Keratinocyte (primary cell): ENCODE measurements around the gene NRXN2. TPM values are rescaled to one million over a fixed set of nuclear protein-coding genes. Genes with fewer than 3 reads are reported as not detected.

Source experiments
- DNase-seq: peaks from one replicate; pipeline ENCODE4 v3.0.0-alpha.2; 2011; ENCODE audit warnings: low read depth, missing footprints, low spot score
- FAIRE-seq: peaks from 2 replicates; lab custom pipeline; 2011; peaks lifted over from hg19 to GRCh38; lab: Jason Lieb, UNC
- H2AFZ ChIP-seq: 2 replicates; pipeline ENCODE4 v1.6.0; 2012; ENCODE audit warnings: low read length, control low read depth, inconsistent platforms; ENCODE audit not compliant: control insufficient read depth
- H3K27ac ChIP-seq: 2 replicates; pipeline ENCODE4 v1.5.1; 2011; ENCODE audit warnings: low read length; ENCODE audit not compliant: control insufficient read depth, insufficient read depth
- H3K27me3 ChIP-seq: 3 replicates; pipeline ENCODE4 v1.6.0; 2011; ENCODE audit warnings: low read length; ENCODE audit not compliant: control insufficient read depth, insufficient read depth; ENCODE audit errors: extremely low read depth
- H3K36me3 ChIP-seq, 2 experiments: 2 replicates in 1 of 2; 3 replicates in 1 of 2; pipeline ENCODE4 v1.5.1; 2011; ENCODE audit warnings: low read length in 2 of 2, mild to moderate bottlenecking in 1 of 2; ENCODE audit not compliant: control insufficient read depth in 2 of 2, insufficient read depth in 2 of 2; ENCODE audit errors: extremely low read depth in 1 of 2
- H3K4me1 ChIP-seq: 3 replicates; pipeline ENCODE4 v1.5.1; 2011; ENCODE audit warnings: low read length; ENCODE audit not compliant: control insufficient read depth, insufficient read depth; ENCODE audit errors: extremely low read depth
- H3K4me2 ChIP-seq: 3 replicates; pipeline ENCODE4 v1.6.0; 2011; ENCODE audit warnings: low read depth, low read length; ENCODE audit not compliant: control insufficient read depth, insufficient read depth; ENCODE audit errors: extremely low read depth
- H3K4me3 ChIP-seq, 3 experiments: fragments of 200-600 bp in 1 of 3; sonication (generic) in 1 of 3; 2 replicates in 2 of 3; 3 replicates in 1 of 3; pipeline ENCODE4 v1.5.1; 2011 to 2016; ENCODE audit warnings: low read length in 3 of 3, mild to moderate bottlenecking in 3 of 3, control low read depth in 2 of 3, inconsistent platforms in 1 of 3, low read depth in 1 of 3, mixed read lengths in 1 of 3, mixed run types in 1 of 3, moderate library complexity in 1 of 3; ENCODE audit not compliant: control insufficient read depth in 2 of 3, insufficient read depth in 2 of 3; ENCODE audit errors: extremely low read depth in 1 of 3
- H3K79me2 ChIP-seq: 2 replicates; pipeline ENCODE4 v1.6.0; 2012; ENCODE audit warnings: low read length; ENCODE audit not compliant: control insufficient read depth, insufficient read depth
- H3K9ac ChIP-seq: 3 replicates; pipeline ENCODE4 v1.6.0; 2011; ENCODE audit warnings: low read length; ENCODE audit not compliant: control insufficient read depth, insufficient read depth; ENCODE audit errors: extremely low read depth
- H3K9me1 ChIP-seq: 3 replicates; pipeline ENCODE4 v1.6.0; 2011; ENCODE audit warnings: low read length; ENCODE audit not compliant: control insufficient read depth, insufficient read depth; ENCODE audit errors: extremely low read depth
- H3K9me3 ChIP-seq: 2 replicates; pipeline ENCODE4 v1.5.1; 2012; ENCODE audit warnings: low read depth, low read length; ENCODE audit not compliant: control insufficient read depth
- H4K20me1 ChIP-seq: 3 replicates; pipeline ENCODE4 v1.6.0; 2011; ENCODE audit warnings: low read length; ENCODE audit not compliant: control insufficient read depth, insufficient read depth; ENCODE audit errors: extremely low read depth
- CTCF ChIP-seq, 3 experiments: IDR thresholded peaks in 1 of 3; conservative IDR thresholded peaks in 1 of 3; optimal IDR thresholded peaks in 1 of 3; 2 replicates in 2 of 3; 3 replicates in 1 of 3; pipeline versions ENCODE3 to v1.5.1; 2011; ENCODE audit warnings: low read length in 3 of 3, mild to moderate bottlenecking in 3 of 3, moderate library complexity in 2 of 3, control low read depth in 1 of 3, inconsistent platforms in 1 of 3; ENCODE audit not compliant: insufficient read depth in 2 of 3; ENCODE audit errors: extremely low read depth in 1 of 3
- EZH2 ChIP-seq: IDR thresholded peaks from one replicate; pipeline ENCODE4 v1.6.1; 2012; ENCODE audit warnings: inconsistent platforms, mild to moderate bottlenecking, low read length, moderate library complexity
- dilution Hi-C: fragments of 300-500 bp; cut with MboI; formaldehyde crosslinking; loops from one replicate; pipeline ENCODE4 v1.7.0; 2020; ENCODE audit warnings: low sequenced_read_pairs; ENCODE audit not compliant: extremely low pct_ligation_motif_present
- polyA plus RNA-seq, 5 experiments: library from polyadenylated mRNA; depleted of rRNA in 3 of 5; stranded (reverse) in 3 of 5; stranded (forward) in 1 of 5; unstranded in 1 of 5; fragments of >200 nt; gene quantifications; 1 replicate in 1 of 5; 2 replicates in 3 of 5; 3 replicates in 1 of 5; pipeline versions ENCODE4 v1.2.1 to v1.2.3, GENCODE V29; 2011 to 2012; ENCODE audit warnings: missing spikeins in 2 of 5, low read depth in 1 of 5, low replicate concordance in 1 of 5

The NRXN2 gene
- polyA plus RNA-seq, 1 donor (not counting 4 experiments of a cell fraction or from before 2014, with no cell fraction given): not detected

- Histone ChIP-seq H2AFZ (no peak overlapping the region), H3K9ac (no peak overlapping the region), H3K36me3 (no peaks in the 10 kb centered on the region), H3K4me3 (no peak overlapping the region), H3K9me1 (no peaks in the 10 kb centered on the region), H3K27ac (no peak overlapping the region), H3K9me3 (no peaks in the 10 kb centered on the region), H3K4me1 (peaks cover 15% of the 10 kb centered on the region), H3K4me2 (no peak overlapping the region), H3K79me2 (no peaks in the 10 kb centered on the region), H4K20me1 (no peaks in the 10 kb centered on the region), H3K27me3 (peaks cover 4% of the 10 kb centered on the region)
- DNase-seq (no peak), FAIRE-seq (no peak)
- no peak for TF ChIP-seq EZH2
- TF ChIP-seq CTCF (optimal IDR thresholded peaks at IDR 0.05 in 1 of 3, IDR thresholded peaks at IDR 0.05 in 1 of 3, conservative IDR thresholded peaks at IDR 0.05 in 1 of 3; ENCODE audit: extremely low read depth in 1 of 3, insufficient read depth in 2 of 3, low read length in 3 of 3): no peak
- dilution Hi-C loops: no loop called here
These were observed 59.3 kb downstream of the NRXN2 start for GRCh38 chr11:64663656-64664055.

DNA sequence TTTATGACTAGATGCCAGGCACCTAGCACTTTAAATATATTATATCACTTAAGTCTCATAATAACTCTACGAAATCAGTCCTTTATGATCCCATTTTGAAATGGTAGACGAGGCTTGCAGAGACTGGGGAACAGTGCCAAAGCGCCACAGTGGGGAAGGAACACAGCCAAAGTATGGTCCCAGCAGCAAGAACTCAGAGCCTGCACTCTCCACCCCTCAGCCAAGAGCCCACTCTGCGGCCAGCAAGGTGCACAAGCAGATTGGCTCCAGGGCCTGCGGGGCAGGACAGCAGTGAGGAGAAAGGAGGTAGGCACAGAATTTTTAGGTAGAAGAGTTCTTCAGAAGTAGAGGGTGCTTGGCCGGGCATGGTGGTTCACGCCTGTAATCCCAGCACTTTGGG lies 61.4 kb downstream of the NRXN2 start:
- Histone ChIP-seq H3K4me3 (no peak overlapping the region), H3K27me3 (no peaks in the 10 kb centered on the region), H3K9me3 (no peaks in the 10 kb centered on the region), H3K9me1 (no peaks in the 10 kb centered on the region), H3K27ac (no peak overlapping the region), H3K36me3 (no peaks in the 10 kb centered on the region), H2AFZ (no peak overlapping the region), H4K20me1 (no peaks in the 10 kb centered on the region), H3K9ac (no peak overlapping the region), H3K79me2 (no peaks in the 10 kb centered on the region), H3K4me1 (peaks cover 15% of the 10 kb centered on the region), H3K4me2 (no peak overlapping the region)
- FAIRE-seq (no peak), DNase-seq (no peak)
- dilution Hi-C loops: no loop called here
- TF ChIP-seq EZH2: no peak
- TF ChIP-seq CTCF (optimal IDR thresholded peaks at IDR 0.05 in 1 of 3, IDR thresholded peaks at IDR 0.05 in 1 of 3, conservative IDR thresholded peaks at IDR 0.05 in 1 of 3; ENCODE audit: extremely low read depth in 1 of 3, insufficient read depth in 2 of 3, low read length in 3 of 3): no peak
